Peyer's patch (tissue), 4 donors: ENCODE data around the gene NACA2.

Source experiments
- POLR2A ChIP-seq, 2 donors: fragments of 450-650 bp; IDR thresholded peaks; one replicate each; pipeline ENCODE4 v1.5.1; 2017; ENCODE audit warnings: antibody characterized with exemption in 2 of 2, mild to moderate bottlenecking in 2 of 2, moderate library complexity in 2 of 2
- TF ChIP-seq, protein P1 (sequence below), 6 experiments: fragments of 450-650 bp in 4 of 6; fragments of 200-600 bp in 2 of 6; sonication (generic) in 1 of 6; IDR thresholded peaks; one replicate each; pipeline ENCODE4 v1.5.1; 2017 to 2019; ENCODE audit warnings: antibody characterized with exemption in 6 of 6, mild to moderate bottlenecking in 3 of 6, moderate library complexity in 1 of 6

DNA sequence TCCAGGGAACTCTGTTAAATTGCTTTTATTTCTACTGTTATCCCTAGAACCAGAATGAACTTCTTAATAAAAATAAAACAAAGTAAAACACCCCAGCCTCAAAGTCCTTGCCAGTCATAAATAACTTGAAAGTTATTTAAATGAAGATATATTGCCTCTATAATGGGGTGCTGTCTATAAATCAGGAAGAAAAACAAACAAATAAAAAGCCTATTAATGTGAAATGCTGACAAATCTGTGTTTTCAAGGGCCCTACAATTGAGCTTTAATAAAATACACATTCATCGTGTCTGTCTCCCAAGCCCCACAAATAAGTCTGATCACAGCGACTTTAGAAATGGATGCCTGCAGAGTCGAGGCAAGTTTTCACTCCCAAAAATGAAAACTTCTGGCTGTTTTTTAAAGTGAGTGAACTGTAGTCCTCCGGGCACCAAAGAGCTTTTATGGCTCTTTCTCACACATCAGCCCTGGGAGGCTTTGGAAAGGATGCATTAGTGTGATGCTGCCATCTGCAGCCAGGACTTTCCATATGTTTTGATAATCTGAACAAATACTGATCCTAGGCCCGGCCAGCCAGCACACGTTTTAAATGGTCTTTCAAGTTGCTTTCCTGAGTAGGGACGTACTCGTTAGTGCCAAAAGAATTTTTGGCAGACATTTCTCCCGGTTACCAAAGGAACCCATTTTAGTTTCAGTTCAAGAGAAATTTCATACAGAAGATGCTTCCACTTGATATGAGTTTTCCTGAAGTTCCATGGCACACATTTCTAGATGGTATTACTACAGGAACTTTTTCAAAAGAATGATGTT, 16.3 kb downstream of the NACA2 start:
- TF ChIP-seq, protein P1, sequence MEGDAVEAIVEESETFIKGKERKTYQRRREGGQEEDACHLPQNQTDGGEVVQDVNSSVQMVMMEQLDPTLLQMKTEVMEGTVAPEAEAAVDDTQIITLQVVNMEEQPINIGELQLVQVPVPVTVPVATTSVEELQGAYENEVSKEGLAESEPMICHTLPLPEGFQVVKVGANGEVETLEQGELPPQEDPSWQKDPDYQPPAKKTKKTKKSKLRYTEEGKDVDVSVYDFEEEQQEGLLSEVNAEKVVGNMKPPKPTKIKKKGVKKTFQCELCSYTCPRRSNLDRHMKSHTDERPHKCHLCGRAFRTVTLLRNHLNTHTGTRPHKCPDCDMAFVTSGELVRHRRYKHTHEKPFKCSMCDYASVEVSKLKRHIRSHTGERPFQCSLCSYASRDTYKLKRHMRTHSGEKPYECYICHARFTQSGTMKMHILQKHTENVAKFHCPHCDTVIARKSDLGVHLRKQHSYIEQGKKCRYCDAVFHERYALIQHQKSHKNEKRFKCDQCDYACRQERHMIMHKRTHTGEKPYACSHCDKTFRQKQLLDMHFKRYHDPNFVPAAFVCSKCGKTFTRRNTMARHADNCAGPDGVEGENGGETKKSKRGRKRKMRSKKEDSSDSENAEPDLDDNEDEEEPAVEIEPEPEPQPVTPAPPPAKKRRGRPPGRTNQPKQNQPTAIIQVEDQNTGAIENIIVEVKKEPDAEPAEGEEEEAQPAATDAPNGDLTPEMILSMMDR (IDR thresholded peaks at IDR 0.05), result peak in 3 of 6 experiments; percentile 39 to 46 (median 41)
- no peak for TF ChIP-seq POLR2A (IDR thresholded peaks at IDR 0.05)
